SK-MEL-5 (cell line): Measurements from ENCODE around the gene GALNTL6. TPM values are rescaled to one million over a fixed set of nuclear protein-coding genes. Genes with fewer than 3 reads are reported as not detected.
"Not testable (repeated sequence)": the region's sequence is repeated elsewhere in the genome, so short reads cannot be mapped to it uniquely, and the experiment has no call there.

Experiments used
- DNase-seq: peaks from one replicate; pipeline ENCODE4 v3.0.0-alpha.2; 2016; ENCODE audit warnings: low read depth, low spot score
- in situ Hi-C: cut with HindIII; loops from 2 replicates; pipeline ENCODE4 v1.10.0; 2016; ENCODE audit warnings: low sequenced_read_pairs, high pct_unique_total_duplicates, low pct_unique_long_range_greater_than_20kb
- total RNA-seq: library from RNA; depleted of rRNA; stranded (reverse); fragments of >200 nt; shearing (Covaris generic); gene quantifications from 2 replicates; pipeline ENCODE4 v1.2.3, GENCODE V29; 2014

The GALNTL6 gene
- total RNA-seq, 1 experiment from 2014 or later = 2.4 TPM

GRCh38 chr4:172688534-172688933 lies 875.3 kb downstream of the GALNTL6 start:
- in situ Hi-C loops = no loop called here
- DNase-seq = no peak

- in situ Hi-C loops = no loop called here
- no peak for DNase-seq
Observed at GRCh38 chr4:172691552-172691951, 878.3 kb downstream of the GALNTL6 start.

- DNase-seq = no peak
- in situ Hi-C loops = no loop called here
Observed at GRCh38 chr4:172692701-172693100, 879.5 kb downstream of the GALNTL6 start.

GRCh38 chr4:172698256-172698655 lies 885.1 kb downstream of the GALNTL6 start:
- no peak for DNase-seq
- in situ Hi-C loops = no loop called here

GRCh38 chr4:172705565-172705964 lies 892.4 kb downstream of the GALNTL6 start:
- in situ Hi-C loops = no loop called here
- DNase-seq = no peak

GRCh38 chr4:172706000-172706399 lies 892.8 kb downstream of the GALNTL6 start:
- DNase-seq = no peak
- in situ Hi-C loops = no loop called here

- DNase-seq = no peak
- in situ Hi-C loops = no loop called here
Observed at GRCh38 chr4:172707622-172708021, 894.4 kb downstream of the GALNTL6 start.

GRCh38 chr4:172708184-172708583 lies 895.0 kb downstream of the GALNTL6 start:
- in situ Hi-C loops = no loop called here
- no peak for DNase-seq

GRCh38 chr4:172709376-172709775 lies 896.2 kb downstream of the GALNTL6 start:
- no peak for DNase-seq
- in situ Hi-C loops = no loop called here

GRCh38 chr4:172716291-172716690 lies 903.1 kb downstream of the GALNTL6 start:
- in situ Hi-C loops = no loop called here
- DNase-seq = no peak

- DNase-seq = no peak
- in situ Hi-C loops = no loop called here
Observed at GRCh38 chr4:172721659-172722058, 908.5 kb downstream of the GALNTL6 start.

GRCh38 chr4:172725581-172725980 lies 912.4 kb downstream of the GALNTL6 start:
- in situ Hi-C loops = no loop called here
- DNase-seq = no peak

- DNase-seq = no peak
- in situ Hi-C loops = no loop called here
Observed at GRCh38 chr4:172726001-172726423, 912.8 kb downstream of the GALNTL6 start.

GRCh38 chr4:172727631-172728030 lies 914.4 kb downstream of the GALNTL6 start:
- in situ Hi-C loops = no loop called here
- no peak for DNase-seq

- DNase-seq, in situ Hi-C loops: not testable (repeated sequence)
Observed at GRCh38 chr4:172733645-172734044, 920.4 kb downstream of the GALNTL6 start.

- DNase-seq = no peak
- in situ Hi-C loops = no loop called here
Observed at GRCh38 chr4:172734555-172734954, 921.4 kb downstream of the GALNTL6 start.

- no peak for DNase-seq
- in situ Hi-C loops = no loop called here
Observed at GRCh38 chr4:172736046-172736445, 922.8 kb downstream of the GALNTL6 start.

- in situ Hi-C loops = no loop called here
- no peak for DNase-seq
Observed at GRCh38 chr4:172740434-172740833, 927.2 kb downstream of the GALNTL6 start.

GRCh38 chr4:172750910-172751309 lies 937.7 kb downstream of the GALNTL6 start:
- DNase-seq = no peak
- in situ Hi-C loops = no loop called here

GRCh38 chr4:172751550-172751949 lies 938.3 kb downstream of the GALNTL6 start:
- no peak for DNase-seq
- in situ Hi-C loops = no loop called here
